NCI-H774 (cell line): ENCODE results near the gene SLC6A9.

Source experiments
- DNase-seq: peaks from one replicate; lab custom pipeline; 2025; lab: John Stamatoyannopoulos, UW

The SLC6A9 gene

DNA sequence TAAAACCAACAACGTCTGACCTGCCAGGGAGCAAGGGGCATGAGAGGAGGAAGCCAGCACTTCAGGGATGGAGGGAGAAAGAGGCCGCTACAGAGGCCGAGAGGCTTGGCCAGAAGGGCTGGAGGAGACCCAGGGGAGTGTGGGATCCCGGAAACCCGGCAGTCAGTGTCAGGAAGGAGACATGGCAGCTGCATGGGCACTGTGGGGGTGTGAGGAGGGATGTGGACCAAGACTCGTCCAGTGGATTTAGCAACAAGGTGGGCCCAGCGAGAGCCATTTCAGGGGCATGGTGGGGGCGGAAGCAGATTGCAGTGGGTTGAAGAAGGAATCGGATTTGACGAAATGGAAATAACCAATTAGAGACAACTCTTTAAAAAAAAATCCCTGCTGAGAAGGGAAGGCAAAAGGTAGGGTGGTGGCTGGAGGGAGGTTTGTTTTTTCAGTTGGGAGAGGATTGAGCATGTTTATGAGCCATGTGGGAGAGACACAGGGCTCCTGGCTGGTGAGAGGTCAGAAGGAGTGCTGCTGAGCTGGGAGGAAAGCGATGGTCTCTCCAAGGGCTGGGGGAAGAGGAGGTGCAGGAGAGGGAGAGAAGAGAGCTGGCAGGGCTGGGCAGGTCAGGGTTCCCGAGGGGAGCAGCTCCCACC, 47.9 kb downstream of the SLC6A9 start:
- no peak for DNase-seq

DNA sequence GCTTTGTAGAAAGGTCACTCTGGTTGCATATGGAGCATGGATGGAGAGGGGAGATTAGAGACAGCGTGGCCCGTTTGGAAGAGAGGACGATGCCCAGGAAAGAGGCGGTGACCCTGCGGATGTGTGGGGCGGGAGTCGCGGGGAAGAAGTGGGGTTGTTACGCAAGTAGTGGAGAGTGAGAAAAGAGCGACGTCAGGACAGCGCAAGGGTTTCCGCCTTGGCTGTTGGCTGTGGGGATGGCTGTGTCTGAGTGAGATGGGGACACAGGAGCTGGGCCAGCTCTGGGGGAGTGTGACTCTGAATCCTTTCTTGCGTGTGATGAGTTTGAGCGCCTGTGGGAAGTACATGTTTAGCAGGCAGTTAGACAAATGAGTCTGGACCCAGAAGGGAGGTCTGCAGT, 48.5 kb downstream of the SLC6A9 start:
- DNase-seq, result no peak

DNA sequence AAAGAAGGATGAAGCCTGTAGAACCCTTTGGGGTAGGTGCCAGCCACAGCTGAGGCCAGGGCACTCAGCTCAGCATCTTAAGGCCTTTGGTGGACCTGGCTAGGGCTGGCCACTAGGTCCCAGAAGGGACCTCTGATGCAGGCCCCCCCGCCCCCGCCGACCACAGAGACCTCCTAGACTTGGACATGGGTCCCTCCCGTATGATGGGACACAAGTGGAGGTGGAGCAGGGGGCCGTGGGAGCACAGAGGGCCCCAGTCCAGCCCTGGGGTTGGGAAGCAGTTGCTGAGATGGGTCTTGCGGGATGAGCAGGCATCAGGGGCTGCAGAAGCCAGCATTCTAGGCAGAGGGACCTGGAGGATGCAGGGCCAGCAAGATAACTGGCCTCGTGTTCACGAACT, 49.0 kb downstream of the SLC6A9 start:
- no peak for DNase-seq

DNA sequence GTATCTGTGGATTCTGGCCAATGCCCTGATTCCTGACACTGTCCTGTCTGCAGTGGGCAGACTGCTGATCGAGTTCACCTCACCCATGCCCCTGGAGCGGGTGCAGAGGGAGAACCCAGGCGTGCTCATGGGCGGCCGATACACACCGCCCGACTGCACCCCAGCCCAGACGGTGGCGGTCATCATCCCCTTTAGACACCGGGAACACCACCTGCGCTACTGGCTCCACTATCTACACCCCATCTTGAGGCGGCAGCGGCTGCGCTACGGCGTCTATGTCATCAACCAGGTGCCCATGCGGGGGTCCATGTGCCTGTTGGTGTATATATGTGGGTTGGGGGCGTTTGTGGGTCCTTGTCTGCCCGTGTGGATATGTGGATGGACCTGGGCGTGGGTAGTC, 49.6 kb downstream of the SLC6A9 start:
- DNase-seq, result no peak

DNA sequence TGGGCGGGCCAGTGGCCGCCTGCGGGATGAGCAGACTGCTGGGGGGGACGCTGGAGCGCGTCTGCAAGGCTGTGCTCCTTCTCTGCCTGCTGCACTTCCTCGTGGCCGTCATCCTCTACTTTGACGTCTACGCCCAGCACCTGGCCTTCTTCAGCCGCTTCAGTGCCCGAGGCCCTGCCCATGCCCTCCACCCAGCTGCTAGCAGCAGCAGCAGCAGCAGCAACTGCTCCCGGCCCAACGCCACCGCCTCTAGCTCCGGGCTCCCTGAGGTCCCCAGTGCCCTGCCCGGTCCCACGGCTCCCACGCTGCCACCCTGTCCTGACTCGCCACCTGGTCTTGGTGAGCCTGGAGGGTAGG, 50.1 kb downstream of the SLC6A9 start:
- DNase-seq, result no peak

DNA sequence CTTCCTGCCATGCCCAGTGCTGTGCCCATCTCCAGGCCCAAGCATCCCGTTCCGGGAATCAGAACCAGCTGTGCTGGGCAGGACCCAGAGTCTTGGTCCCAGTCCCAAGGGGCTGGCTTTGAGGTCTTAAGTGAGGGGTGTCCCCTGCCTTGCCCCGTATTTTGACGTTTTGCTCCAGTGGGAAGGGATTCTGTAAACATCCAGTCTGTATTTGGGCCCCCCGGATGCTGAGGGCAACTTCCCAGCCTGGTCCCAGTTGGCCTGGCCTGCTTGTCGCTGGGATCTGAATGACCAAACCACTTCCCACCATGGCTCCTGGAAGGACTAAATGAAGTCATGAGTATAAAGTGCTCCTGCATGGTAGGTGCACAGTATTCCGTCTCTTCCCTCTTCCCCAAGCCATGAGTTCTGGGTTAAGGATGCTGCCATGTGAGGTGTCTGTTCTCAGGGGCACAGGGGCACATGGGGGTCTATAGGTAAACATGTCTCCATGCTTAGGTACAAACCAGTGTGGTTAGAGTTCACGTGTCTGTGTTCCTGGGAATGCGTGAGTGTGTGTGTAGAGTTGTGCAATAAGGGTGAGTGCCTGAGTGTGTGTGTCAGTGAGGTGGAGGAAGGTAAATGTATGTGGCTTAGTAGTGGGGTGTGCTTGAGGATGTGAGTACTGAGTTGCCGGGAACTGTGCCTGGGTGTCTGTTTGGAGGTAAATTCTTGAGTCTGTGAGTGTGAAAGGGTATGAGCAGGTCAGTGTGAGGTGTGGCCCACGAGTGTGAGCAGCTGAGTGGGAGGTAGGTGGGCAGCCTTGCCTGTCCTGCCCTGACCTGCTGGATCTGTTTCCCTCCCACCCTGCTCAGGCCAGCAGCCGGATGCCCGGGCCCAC, 50.8 kb downstream of the SLC6A9 start:
- no peak for DNase-seq

DNA sequence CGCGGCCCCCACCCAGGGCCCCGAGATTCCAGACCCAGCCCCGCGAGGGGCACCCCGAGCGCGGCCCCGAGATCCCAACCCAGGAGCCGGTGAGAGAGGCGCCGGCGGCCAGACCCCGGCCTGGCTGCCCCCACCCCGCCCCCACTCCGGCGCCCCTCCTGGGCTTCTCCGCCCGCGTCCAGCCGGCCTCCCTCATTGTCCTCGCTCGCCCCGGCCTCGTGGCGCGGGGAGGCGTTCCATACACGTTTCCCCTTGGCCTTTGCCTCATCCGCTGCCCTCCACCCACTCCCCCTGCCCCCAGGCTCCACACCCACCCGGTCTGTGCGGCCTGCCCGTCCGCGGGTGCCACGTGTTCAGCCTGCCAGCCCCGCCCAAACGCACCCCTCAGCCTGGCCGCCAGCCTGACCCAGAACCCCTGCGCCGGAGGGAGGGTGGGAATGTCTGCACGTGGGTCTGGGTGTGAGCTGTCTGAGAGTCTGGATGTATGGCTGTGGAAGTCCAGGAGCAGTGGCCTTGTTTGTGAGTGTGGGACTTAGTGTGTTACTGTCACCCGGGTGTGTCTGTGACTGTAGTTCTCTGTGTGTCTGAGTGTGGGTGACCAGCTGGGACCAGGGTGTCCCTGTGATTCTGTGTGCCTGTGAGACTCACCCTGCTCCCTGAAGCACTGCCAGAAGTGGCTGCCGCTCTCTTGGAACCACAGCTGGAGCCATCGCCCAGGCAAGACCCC, 51.6 kb downstream of the SLC6A9 start:
- DNase-seq, result no peak

DNA sequence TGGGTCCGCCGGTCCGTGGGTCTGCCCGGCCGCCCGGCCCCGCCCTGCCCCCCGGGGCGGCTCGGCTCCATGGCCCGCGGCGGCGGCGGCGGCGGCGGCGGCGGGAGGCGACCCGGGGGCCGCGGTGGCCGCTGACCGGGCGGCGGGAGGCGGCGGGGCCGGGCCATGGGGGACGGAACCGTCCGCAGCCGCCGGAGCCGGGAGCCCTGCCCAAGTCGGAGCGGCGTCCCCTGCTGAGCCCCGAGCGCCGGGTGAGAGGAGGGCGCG, 52.1 kb downstream of the SLC6A9 start:
- no peak for DNase-seq

DNA sequence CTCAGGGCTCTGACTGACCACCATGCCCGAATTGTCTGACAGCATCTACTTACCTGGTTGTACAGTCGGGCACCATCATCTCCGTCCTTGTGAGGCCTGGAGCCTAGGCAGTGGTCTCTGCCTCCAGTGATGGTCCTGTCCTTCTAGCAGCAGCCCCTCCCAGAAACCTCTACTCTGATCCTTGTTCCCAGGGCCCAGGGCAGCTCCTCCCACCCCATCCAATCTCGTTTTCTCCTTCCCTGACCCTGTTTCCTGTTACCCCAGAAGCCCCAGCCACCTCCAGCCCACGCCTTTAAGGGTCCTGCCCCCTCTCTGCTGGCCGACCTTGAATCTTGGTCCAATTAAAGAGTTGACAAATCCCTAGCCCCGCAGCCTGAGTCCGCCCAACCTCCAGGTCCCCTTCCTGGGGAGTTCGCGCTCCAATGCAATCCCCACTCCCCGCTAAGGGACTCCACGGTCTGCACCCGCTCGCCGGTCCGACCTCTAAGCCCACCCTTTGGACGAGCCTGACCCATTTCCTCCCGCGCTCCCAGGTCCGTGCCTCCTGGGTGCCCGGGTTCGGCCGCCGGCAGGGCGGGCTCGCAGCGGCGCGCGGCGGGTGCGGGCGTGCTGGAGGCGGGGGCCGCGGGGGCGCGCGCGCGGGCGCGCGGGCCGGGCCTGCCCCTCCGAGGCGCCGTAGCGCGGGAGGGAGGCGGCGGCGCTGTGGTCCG, 52.6 kb downstream of the SLC6A9 start, which contains the start of gene B4GALT2:
Gene B4GALT2, plus strand, starts transcription at position 660 of the 710 bp plus-strand sequence. CDS start 1,951 bp downstream, outside the sequence.
- peak; percentile 57 for DNase-seq

DNA sequence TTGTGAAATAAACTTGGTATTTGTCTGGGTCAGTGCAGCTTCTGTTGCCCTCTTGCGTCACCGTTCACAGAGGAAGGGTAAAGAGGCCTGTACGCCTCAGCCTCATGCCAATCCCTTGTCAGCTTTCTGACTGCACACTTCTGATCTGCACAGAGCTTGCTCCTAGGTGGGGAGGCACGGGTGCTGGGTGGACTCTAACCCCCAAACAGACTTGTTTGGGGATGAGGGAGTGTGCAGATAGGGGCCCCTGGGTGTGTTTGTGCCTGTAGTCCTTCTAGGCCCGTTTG, 53.1 kb downstream of the SLC6A9 start:
- no peak for DNase-seq

DNA sequence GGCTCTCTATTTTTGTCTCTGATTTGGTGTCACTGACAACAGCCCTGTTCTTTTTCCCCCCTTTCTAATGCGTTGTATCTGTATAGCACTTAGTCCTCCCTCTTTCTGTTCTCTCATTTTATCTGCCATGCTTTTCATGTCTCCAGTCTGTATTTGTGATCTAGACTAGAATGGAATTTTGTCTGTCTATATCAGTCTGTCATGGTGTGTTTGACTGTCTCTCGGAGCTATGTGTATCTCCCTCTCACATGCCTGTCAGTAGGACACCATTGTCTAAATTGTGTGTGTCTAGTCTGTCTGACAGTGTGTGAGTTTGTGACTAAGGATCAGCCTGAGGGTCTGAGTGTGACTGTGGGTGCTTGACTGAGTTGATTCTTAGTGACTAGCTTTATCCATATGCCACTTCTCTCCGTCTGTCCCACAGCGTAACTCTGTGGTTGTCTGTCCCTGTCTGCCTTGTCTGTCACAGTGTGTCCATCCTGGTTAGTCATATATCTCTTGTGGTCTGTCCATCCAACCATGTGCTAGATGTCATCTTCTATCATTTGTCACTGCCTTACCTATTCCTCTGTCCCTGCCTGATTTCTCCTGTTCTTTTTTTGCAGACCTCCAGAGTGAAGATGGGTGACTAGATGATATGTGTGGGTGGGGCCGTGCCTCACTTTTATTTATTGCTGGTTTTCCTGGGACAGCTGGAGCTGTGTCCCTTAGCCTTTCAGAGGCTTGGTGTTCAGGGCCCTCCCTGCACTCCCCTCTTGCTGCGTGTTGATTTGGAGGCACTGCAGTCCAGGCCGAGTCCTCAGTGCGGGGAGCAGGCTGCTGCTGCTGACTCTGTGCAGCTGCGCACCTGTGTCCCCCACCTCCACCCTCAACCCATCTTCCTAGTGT, 53.6 kb downstream of the SLC6A9 start:
- no peak for DNase-seq

DNA sequence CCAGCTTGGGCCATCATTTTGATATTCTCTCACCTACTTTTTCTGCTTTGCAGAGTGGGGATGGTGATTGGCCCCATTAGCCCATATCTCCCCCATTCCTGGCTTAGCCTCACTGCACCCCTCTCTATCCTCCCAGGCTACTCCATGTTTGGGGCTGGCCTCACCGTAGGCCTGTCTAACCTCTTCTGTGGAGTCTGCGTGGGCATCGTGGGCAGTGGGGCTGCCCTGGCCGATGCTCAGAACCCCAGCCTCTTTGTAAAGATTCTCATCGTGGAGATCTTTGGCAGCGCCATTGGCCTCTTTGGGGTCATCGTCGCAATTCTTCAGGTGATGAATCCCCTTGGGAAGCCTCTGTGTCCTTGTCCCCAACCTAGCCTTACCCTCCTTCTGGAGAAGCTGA, 54.4 kb downstream of the SLC6A9 start:
- DNase-seq, result no peak

DNA sequence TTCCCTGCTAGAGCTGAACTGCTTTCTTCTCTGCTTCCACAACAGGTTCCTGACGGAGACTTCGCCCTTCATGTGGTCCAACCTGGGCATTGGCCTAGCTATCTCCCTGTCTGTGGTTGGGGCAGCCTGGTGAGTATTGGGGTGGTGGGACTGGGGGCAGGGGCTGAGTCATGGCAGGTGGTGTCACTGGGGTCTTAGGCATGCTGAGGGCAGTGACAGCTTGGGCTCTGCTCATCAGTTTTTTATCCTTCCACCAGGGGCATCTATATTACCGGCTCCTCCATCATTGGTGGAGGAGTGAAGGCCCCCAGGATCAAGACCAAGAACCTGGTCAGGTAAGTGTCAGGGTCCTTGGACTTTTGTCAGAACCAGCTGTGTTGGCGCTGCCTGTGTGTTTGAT, 55.2 kb downstream of the SLC6A9 start:
- no peak for DNase-seq

DNA sequence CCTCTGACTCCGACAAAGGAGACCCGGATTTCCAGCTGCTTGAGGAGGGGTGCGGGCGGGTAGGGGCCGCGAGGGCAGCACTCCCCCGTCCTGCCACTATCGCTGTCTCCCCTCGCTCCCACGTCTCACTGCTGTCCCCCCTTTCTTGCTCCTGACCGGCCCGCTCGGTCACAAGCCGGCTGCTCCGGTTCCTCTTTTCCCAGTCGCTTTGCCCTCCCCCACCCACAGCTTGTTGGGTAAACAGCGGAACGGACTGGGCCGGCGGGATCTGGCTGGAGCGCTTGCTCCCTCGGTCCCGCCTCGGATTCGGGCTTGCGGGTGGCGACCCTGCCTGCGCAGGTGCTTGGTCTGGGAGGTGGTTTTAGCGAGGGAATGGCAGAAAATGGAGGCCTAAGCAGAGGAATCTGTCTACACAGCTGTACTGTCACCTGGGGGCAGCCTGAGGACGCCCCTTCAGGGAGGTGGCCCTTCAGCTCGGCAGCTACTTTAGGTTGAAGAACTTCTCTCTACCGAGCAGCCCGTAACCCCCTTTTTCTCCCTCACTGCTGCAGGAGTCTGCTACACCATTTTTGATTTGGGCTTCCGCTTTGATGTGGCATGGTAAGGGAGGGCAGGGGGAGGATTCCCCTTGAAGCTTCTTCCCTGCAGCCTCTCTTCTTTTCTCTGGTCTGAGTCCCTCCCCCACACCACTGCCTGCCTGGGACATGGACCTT, 55.9 kb downstream of the SLC6A9 start:
- DNase-seq, result peak; percentile 26

DNA sequence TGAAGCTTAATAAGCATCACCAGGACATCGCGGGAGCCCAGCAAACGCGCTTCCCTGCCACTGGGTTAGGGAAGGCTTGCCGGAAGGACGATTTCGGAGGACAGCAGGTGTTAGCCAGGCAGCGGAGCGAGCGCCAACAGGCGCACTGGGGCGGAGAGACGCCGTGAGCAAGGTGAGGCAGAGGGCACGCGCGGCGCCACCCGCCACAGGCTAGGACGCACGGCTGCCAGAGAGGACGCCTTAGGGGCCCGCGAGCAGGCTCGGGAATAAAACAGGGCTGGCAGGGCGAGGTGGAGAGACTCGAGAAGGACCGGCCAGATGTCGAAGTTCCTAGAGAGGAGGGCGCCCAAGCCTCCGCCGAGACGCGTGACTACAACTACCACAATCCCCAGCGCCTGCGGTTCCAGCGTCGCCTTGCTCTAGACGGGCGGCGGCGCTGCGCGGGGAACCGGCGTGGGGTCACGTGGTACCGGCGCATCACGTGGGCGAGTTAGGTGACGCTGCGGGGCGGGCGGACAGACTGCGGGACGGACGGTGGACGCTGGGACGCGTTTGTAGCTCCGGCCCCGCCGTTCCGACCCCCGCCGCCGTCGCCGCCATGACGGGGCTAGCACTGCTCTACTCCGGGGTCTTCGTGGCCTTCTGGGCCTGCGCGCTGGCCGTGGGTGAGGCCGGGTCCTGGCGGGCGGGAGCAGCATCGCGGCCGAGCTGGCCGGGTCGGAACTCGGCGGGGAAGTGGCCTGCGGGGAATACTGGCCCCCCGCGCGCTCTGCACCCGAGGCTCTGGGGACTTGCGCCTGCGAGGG, 56.6 kb downstream of the SLC6A9 start, which contains the start of gene ATP6V0B:
Gene ATP6V0B, plus strand, starts transcription at position 518 of the 806 bp plus-strand sequence. Its CDS starts 81 bp downstream, at position 599.
- DNase-seq, result peak; percentile 98

DNA sequence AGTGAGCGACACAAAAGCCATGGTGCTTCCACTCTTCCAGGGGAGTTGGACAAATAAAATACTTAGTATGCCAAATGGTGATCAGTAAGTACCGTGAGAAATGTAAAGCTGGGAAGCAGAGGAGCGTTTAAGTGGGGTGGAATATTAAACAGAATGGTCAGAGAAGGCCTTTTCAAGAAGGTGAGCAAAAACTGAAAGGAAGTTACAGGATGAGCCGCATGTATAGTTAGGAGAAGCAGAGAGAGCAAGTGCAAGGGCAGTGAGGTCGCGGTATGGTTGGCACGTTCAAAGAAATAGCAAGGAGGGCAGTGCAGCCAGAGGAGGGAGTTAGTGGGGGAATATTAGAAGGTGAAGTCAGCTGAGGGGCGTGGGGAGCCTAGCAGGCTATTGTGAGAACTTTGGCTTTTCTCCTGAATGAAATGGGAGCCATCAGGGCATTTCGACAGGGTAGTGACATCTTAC, 57.2 kb downstream of the SLC6A9 start:
- no peak for DNase-seq

DNA sequence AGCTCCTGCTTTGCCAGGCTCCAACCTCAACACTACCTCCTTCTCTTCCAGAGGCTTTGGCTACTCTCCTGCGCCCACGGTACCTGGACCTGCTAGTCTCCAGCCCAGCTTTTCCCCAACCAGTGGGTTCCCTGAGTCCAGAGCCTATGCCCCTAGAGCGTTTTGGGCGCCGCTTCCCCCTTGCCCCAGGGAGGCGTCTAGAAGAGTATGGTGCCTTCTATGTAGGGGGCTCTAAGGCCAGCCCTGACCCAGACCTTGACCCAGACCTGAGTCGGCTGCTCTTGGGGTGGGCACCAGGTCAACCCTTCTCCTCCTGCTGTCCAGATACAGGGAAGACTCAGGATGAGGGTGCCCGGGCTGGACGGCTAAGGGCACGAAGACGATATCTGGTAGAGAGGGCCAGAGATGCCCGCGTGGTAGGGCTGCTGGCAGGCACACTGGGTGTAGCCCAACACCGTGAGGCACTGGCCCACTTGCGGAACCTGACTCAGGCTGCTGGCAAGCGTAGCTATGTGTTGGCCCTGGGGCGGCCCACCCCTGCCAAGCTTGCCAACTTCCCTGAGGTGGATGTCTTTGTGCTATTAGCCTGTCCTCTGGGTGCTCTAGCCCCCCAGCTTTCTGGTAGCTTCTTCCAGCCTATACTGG, 59.8 kb downstream of the SLC6A9 start:
- DNase-seq, result no peak

DNA sequence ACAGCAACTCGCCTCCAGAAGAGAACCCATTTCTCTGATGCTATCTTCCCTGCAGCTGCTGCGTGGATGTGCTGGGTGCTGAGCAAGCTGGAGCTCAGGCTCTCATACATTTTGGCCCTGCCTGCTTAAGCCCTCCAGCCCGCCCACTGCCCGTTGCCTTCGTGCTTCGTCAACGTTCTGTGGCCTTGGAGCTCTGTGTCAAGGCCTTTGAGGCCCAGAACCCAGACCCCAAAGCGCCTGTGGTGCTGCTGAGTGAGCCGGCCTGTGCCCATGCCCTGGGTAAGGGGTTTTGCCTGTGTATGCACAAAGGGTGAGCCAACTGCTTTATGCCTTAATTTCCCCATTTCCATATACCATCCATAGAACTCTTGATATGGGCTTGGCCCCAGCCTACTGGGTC, 60.4 kb downstream of the SLC6A9 start:
- no peak for DNase-seq

DNA sequence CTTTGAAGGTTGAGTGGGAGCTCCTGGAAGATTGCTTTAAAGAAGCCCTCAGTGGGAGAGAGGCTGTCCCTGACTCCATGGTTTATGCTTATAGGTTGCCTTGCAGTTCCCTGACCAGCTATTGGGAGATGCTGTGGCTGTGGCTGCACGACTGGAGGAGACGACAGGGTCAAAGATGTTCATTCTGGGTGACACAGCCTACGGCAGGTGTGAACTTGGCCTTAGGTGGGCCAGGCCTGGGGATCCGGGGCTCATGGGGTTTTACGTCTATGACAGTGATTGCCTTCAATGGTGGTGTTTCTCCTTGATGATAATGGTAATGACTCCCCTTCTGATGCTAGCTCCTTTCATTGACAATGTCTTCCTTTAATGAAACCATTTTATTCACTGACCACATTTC, 60.8 kb downstream of the SLC6A9 start:
- DNase-seq, result no peak
